CD8-positive, alpha-beta memory T cell (primary cell): ENCODE data around the gene ZNF286A. TPM values are rescaled to one million over a fixed set of nuclear protein-coding genes. Genes with fewer than 3 reads are reported as not detected.
A peak's percentile ranks its signal among the peaks of the same experiment; 100 is the strongest.

ENCODE experiments used
- CTCF ChIA-PET: fragments of 350-600 bp; sonication (Branson Sonifier 250); formaldehyde crosslinking; loops from one replicate; lab custom pipeline; 2021; ENCODE audit warnings: antibody characterized with exemption; lab: Charles Lee
- POLR2A ChIA-PET: fragments of 350-600 bp; sonication (Branson Sonifier 250); formaldehyde crosslinking; loops from one replicate; lab custom pipeline; 2021; ENCODE audit warnings: antibody characterized with exemption; lab: Charles Lee
- DNase-seq, 5 donors: peaks; one replicate each; pipeline versions ENCODE4 v3.0.0 to v3.0.0-alpha.2; 2020 to 2022; ENCODE audit warnings: mixed read lengths in 1 of 5
- H3K27ac ChIP-seq: one replicate; pipeline ENCODE4 v1.7.0; 2013; ENCODE audit warnings: low read depth, mild to moderate bottlenecking, low read length, moderate library complexity
- H3K27me3 ChIP-seq: 2 replicates; pipeline ENCODE4 v1.7.0; 2013; ENCODE audit warnings: low read length, mild to moderate bottlenecking; ENCODE audit not compliant: insufficient read depth, poor library complexity, severe bottlenecking
- H3K36me3 ChIP-seq: 2 replicates; pipeline ENCODE4 v1.7.0; 2013; ENCODE audit warnings: mild to moderate bottlenecking, low read length, moderate library complexity; ENCODE audit not compliant: insufficient read depth
- H3K4me1 ChIP-seq: 2 replicates; pipeline ENCODE4 v1.7.0; 2013; ENCODE audit warnings: mild to moderate bottlenecking, low read length, moderate library complexity; ENCODE audit not compliant: insufficient read depth
- H3K4me3 ChIP-seq: 2 replicates; pipeline ENCODE4 v1.7.0; 2013; ENCODE audit warnings: mild to moderate bottlenecking, low read length
- H3K9me3 ChIP-seq: 2 replicates; pipeline ENCODE4 v1.7.0; 2013; ENCODE audit warnings: mild to moderate bottlenecking, low read length
- H3K27ac Mint-ChIP-seq, 8 donors: one replicate each; pipeline ENCODE4 v1.8.0; 2020 to 2021; ENCODE audit warnings: mixed read lengths in 8 of 8, mild to moderate bottlenecking in 6 of 8, inconsistent platforms in 3 of 8, moderate library complexity in 3 of 8
- H3K27me3 Mint-ChIP-seq, 2 donors: one replicate each; pipeline ENCODE4 v1.8.0; 2020 to 2021; ENCODE audit warnings: mixed read lengths in 2 of 2, mild to moderate bottlenecking in 1 of 2, moderate library complexity in 1 of 2
- H3K36me3 Mint-ChIP-seq, 3 donors: one replicate each; pipeline ENCODE4 v1.8.0; 2020 to 2021; ENCODE audit warnings: mixed read lengths in 3 of 3, inconsistent platforms in 1 of 3, mild to moderate bottlenecking in 1 of 3
- H3K4me1 Mint-ChIP-seq, 3 donors: one replicate each; pipeline ENCODE4 v1.8.0; 2020 to 2021; ENCODE audit warnings: mixed read lengths in 3 of 3, inconsistent platforms in 1 of 3, mild to moderate bottlenecking in 1 of 3
- H3K4me3 Mint-ChIP-seq, 7 donors: one replicate each; pipeline ENCODE4 v1.8.0; 2020 to 2021; ENCODE audit warnings: mixed read lengths in 7 of 7, mild to moderate bottlenecking in 6 of 7, moderate library complexity in 4 of 7, inconsistent platforms in 2 of 7
- H3K9me3 Mint-ChIP-seq, 5 donors: one replicate each; pipeline ENCODE4 v1.8.0; 2020 to 2022; ENCODE audit warnings: mixed read lengths in 5 of 5, mild to moderate bottlenecking in 3 of 5, moderate library complexity in 2 of 5, inconsistent platforms in 1 of 5
- polyA plus RNA-seq: library from polyadenylated mRNA; unstranded; fragments of 300-500 nt; fragmentation: Illumina TruSeq; gene quantifications from one replicate; pipeline ENCODE4 v1.2.3, GENCODE V29; 2021
- total RNA-seq, 2 experiments: library from RNA; stranded (reverse); gene quantifications; one replicate each; pipeline ENCODE4 v1.2.3, GENCODE V29; 2021

ZNF286A gene
- total and polyA plus RNA-seq, 3 experiments from 2014 or later = 18.9 to 27.6 (median 26.4) TPM

DNA sequence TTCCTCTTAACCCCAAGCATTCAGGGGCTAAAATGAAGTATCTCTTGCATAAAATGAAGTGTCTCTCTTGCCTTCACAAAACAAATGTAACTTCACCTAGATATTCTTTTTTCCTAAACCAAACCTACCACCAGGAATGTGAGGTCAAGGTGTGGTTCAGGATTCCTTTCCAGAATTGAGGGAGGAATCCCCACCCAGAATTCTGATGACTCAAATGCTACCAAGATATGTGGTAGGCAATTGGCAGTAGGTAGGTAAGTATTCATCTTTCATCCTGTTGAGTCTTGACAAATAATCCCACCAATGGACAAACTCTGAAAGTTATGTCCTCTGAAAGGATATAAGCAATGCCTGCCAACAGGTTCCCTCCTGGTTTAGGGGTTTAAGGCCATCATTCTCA lies 41.7 kb upstream of the ZNF286A start:
- no peak overlapping the region for H3K27ac ChIP-seq
- peaks cover 5 to 9% (median 5%) of the 10 kb centered on the region in 3 donors for H3K4me1 Mint-ChIP-seq
- peaks cover 0 to 2% of the 10 kb centered on the region in 2 donors for H3K27me3 Mint-ChIP-seq

DNA sequence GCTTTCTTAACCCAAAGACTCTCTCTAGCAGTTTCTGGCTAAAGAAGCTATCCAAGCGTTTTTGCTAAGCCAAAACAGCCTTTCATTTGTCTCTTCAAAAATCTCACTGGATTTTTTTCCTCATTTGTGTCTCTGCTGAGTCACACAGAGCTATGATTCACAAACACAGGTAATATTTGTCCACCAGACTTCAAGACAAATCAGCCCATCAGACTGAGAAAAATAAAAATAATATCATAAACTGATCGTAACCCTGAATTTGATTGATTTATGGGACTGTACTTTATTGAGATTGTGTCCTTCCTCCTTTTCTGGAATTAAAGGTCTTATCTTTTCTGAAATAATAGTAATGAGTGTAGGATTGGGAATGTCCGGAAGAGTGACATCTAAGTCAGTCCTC lies 41.3 kb upstream of the ZNF286A start:
- H3K4me1 Mint-ChIP-seq = peaks cover 2 to 6% (median 5%) of the 10 kb centered on the region in 3 donors
- H3K4me3 Mint-ChIP-seq = no peak overlapping the region
- peaks cover 0 to 2% of the 10 kb centered on the region in 2 donors for H3K27me3 Mint-ChIP-seq
- DNase-seq = no peak
- peaks cover 2 to 10% (median 4%) of the 10 kb centered on the region in 3 donors for H3K36me3 Mint-ChIP-seq
- H3K27ac Mint-ChIP-seq = no peak overlapping the region
- CTCF ChIA-PET = interaction anchor here (1.6 kb wide), 1 partner anchor 164 kb away, joined by 3 read pairs; no protein-coding TSS in a partner anchor
- Histone ChIP-seq H3K36me3 (no peaks in the 10 kb centered on the region), H3K4me1 (no peaks in the 10 kb centered on the region), H3K9me3 (no peaks in the 10 kb centered on the region), H3K27ac (no peak overlapping the region), H3K4me3 (no peak overlapping the region), H3K27me3 (no peaks in the 10 kb centered on the region)
- H3K9me3 Mint-ChIP-seq = no peaks in the 10 kb centered on the region
- POLR2A ChIA-PET = no interaction called here

More for the DNA sequence above, 41.7 kb upstream of the ZNF286A start:
- Histone ChIP-seq H3K36me3 (no peaks in the 10 kb centered on the region), H3K27me3 (no peaks in the 10 kb centered on the region), H3K4me1 (no peaks in the 10 kb centered on the region), H3K9me3 (no peaks in the 10 kb centered on the region), H3K4me3 (no peak overlapping the region)
- H3K36me3 Mint-ChIP-seq = peaks cover 2 to 12% (median 4%) of the 10 kb centered on the region in 3 donors
- H3K27ac Mint-ChIP-seq = no peak overlapping the region
- CTCF ChIA-PET = interaction anchor here (1.6 kb wide), 1 partner anchor 163 kb away, joined by 3 read pairs; no protein-coding TSS in a partner anchor
- no peaks in the 10 kb centered on the region for H3K9me3 Mint-ChIP-seq
- POLR2A ChIA-PET = no interaction called here
- no peak overlapping the region for H3K4me3 Mint-ChIP-seq
- no peak for DNase-seq

DNA sequence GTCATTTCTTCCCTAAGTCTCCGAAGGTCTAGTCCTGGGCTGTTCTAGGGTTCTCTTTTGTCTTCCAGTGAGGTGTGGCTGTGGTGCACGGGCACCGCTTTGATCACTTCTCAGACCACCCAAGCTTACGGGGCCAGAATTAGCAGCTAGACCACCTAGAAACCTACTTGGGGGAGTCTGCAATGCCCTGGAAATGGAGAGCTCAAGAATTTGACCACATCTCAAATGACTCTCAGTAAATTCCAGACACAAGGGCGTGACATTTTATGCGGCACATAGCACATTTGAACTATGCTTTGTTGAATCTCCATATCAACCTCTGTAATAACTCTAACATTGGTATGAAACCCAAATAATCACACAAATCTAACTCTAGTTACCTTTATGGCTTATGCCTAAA lies 40.3 kb upstream of the ZNF286A start:
- no peaks in the 10 kb centered on the region for H3K36me3 ChIP-seq
- ChIA-PET POLR2A (no interaction called here), CTCF (no interaction called here)
- no peak overlapping the region for H3K27ac Mint-ChIP-seq
- peaks cover 0 to 2% of the 10 kb centered on the region in 2 donors for H3K27me3 Mint-ChIP-seq
- H3K4me3 Mint-ChIP-seq = no peak overlapping the region
- H3K4me3 ChIP-seq = no peak overlapping the region
- peaks cover 2 to 6% (median 5%) of the 10 kb centered on the region in 3 donors for H3K4me1 Mint-ChIP-seq
- DNase-seq = no peak
- H3K9me3 ChIP-seq = no peaks in the 10 kb centered on the region
- H3K27me3 ChIP-seq = no peaks in the 10 kb centered on the region
- H3K4me1 ChIP-seq = no peaks in the 10 kb centered on the region
- no peak overlapping the region for H3K27ac ChIP-seq
- H3K36me3 Mint-ChIP-seq = peaks cover 6 to 19% (median 10%) of the 10 kb centered on the region in 3 donors
- no peaks in the 10 kb centered on the region for H3K9me3 Mint-ChIP-seq

DNA sequence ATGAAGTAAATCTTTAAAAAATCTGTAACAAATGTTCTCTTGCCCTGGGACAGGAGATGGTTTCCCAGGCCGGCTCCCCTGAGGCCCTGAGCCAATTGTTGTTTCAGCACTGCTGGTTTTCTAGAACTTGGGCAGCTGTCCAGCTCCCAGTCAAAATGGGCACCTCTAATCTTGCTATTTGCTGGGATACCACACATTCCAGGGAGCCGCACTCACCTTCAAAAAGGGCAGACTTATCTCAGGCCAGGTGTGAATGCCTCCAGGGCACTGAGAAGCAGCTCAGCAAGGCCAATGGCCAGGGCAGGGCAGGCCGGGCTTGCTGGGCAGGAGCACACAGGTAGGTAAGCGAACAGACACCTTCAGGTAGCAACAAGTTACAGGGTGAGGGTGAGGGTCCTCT lies 39.9 kb upstream of the ZNF286A start:
- ChIA-PET POLR2A (no interaction called here), CTCF (no interaction called here)
- no peak overlapping the region for H3K4me3 ChIP-seq

DNA sequence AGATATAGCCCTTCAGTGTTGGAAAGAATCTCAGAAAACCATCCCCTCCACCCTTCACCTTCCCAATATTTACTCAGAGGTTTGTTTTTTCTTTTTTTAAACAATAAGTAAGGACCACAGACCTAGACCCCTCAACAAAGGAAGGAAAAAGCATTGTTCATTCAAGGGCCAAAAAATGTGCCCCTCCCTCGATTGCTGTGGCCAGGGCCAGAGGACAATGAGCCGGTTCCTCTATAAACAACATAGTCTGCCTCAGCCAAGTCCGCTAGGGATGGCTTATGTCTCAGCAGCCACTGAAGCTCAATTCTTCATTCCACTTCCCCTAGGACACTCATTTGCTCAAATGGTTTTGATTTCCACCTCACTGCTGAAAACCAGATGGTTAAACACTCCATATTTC lies 39.5 kb upstream of the ZNF286A start:
- Mint-ChIP-seq H3K27ac (no peak overlapping the region), H3K9me3 (no peaks in the 10 kb centered on the region), H3K4me3 (no peak overlapping the region), H3K36me3 (peaks cover 10 to 20% (median 11%) of the 10 kb centered on the region in 3 donors), H3K27me3 (peaks cover 0 to 2% of the 10 kb centered on the region in 2 donors), H3K4me1 (peaks cover 2 to 6% (median 5%) of the 10 kb centered on the region in 3 donors)
- Histone ChIP-seq H3K4me3 (no peak overlapping the region), H3K27ac (no peak overlapping the region), H3K4me1 (no peaks in the 10 kb centered on the region), H3K27me3 (no peaks in the 10 kb centered on the region), H3K9me3 (no peaks in the 10 kb centered on the region), H3K36me3 (no peaks in the 10 kb centered on the region)
- ChIA-PET CTCF (no interaction called here), POLR2A (no interaction called here)
- DNase-seq = no peak

More for the DNA sequence above, 39.9 kb upstream of the ZNF286A start:
- no peak for DNase-seq
- H3K4me3 Mint-ChIP-seq = no peak overlapping the region
- peaks cover 0 to 2% of the 10 kb centered on the region in 2 donors for H3K27me3 Mint-ChIP-seq
- no peaks in the 10 kb centered on the region for H3K4me1 ChIP-seq
- H3K9me3 Mint-ChIP-seq = no peaks in the 10 kb centered on the region
- H3K9me3 ChIP-seq = no peaks in the 10 kb centered on the region
- H3K4me1 Mint-ChIP-seq = peaks cover 2 to 6% (median 5%) of the 10 kb centered on the region in 3 donors
- no peaks in the 10 kb centered on the region for H3K27me3 ChIP-seq
- H3K36me3 Mint-ChIP-seq = peaks cover 8 to 20% (median 11%) of the 10 kb centered on the region in 3 donors
- no peaks in the 10 kb centered on the region for H3K36me3 ChIP-seq
- no peak overlapping the region for H3K27ac Mint-ChIP-seq
- no peak overlapping the region for H3K27ac ChIP-seq

DNA sequence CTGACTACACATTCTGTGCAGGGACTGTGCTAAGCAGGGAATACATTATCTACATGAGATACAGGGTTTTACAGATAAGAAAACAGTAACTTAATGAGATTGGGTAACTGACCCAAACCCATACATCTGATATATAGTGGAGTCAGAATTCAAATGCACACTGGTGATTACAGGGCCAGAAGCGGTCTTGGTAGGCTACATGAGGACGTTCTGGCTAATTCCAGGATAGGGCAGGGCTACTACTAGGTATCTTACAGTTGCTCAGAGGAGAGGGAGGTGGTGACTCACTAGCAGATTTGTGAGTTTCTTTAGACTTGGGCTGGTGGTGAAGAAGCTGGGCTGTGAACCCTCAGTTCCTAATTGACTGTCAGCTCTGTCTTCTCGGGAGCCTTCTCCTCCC lies 36.9 kb upstream of the ZNF286A start:
- no peaks in the 10 kb centered on the region for H3K9me3 Mint-ChIP-seq
- ChIA-PET CTCF (no interaction called here), POLR2A (no interaction called here)
- no peak overlapping the region for H3K4me3 ChIP-seq
- no peak overlapping the region for H3K27ac ChIP-seq
- H3K4me1 Mint-ChIP-seq = peaks cover 2 to 6% (median 5%) of the 10 kb centered on the region in 3 donors
- H3K9me3 ChIP-seq = no peaks in the 10 kb centered on the region
- peaks cover 7 to 23% (median 10%) of the 10 kb centered on the region in 3 donors for H3K36me3 Mint-ChIP-seq
- H3K36me3 ChIP-seq = no peaks in the 10 kb centered on the region
- no peaks in the 10 kb centered on the region for H3K4me1 ChIP-seq
- no peak for DNase-seq
- peaks cover 0 to 2% of the 10 kb centered on the region in 2 donors for H3K27me3 Mint-ChIP-seq
- H3K27ac Mint-ChIP-seq = no peak overlapping the region
- no peak overlapping the region for H3K4me3 Mint-ChIP-seq
- no peaks in the 10 kb centered on the region for H3K27me3 ChIP-seq

DNA sequence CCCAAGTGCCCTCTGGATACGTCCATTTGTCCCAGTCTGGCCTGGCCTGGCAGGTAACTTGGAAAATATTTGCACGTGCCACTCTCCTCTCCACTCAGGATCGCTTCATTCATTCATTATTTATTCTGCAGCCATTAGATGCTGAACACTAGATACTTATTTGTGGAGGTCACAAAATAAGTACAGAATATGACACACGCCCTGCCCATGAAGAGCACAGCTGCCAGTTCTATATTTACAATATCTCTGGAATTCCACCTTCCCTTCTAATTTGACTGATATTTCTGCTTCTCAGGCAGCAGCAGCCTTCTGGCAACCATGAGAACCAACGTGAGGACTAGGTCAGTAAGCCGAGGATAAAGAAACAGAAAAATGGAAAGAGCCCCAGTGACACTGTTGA lies 36.4 kb upstream of the ZNF286A start:
- POLR2A ChIA-PET = no interaction called here
- no peaks in the 10 kb centered on the region for H3K27me3 ChIP-seq
- peak overlapping the region in 1 of 8 donors; percentile 29 for H3K27ac Mint-ChIP-seq

DNA sequence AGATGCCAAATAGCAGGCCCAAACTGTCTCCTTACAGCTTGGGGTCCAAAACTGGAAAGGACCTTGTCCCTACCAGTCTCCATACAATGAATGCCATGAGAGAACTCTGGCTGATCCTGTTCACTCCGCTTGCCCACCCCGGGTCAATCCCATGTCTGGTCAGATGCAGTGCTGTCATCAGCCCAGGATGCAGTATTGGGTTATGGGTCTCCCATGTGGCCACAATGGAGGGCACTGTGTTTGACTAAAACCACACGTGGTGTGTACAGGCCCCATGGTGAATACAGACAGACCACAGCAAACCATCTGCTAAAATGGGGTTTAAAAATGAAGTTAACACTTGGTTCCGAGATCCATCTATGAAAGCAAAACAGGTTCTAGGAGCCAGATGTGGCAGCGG lies 35.9 kb upstream of the ZNF286A start:
- H3K27me3 Mint-ChIP-seq = peaks cover 0 to 2% of the 10 kb centered on the region in 2 donors
- H3K36me3 Mint-ChIP-seq = peaks cover 7 to 29% (median 11%) of the 10 kb centered on the region in 3 donors
- H3K27ac Mint-ChIP-seq = no peak overlapping the region
- H3K9me3 ChIP-seq = no peaks in the 10 kb centered on the region
- H3K4me1 Mint-ChIP-seq = peaks cover 2 to 6% (median 5%) of the 10 kb centered on the region in 3 donors
- H3K4me3 ChIP-seq = no peak overlapping the region
- no peaks in the 10 kb centered on the region for H3K36me3 ChIP-seq
- no peaks in the 10 kb centered on the region for H3K27me3 ChIP-seq
- no peak for DNase-seq
- no peaks in the 10 kb centered on the region for H3K9me3 Mint-ChIP-seq
- no peaks in the 10 kb centered on the region for H3K4me1 ChIP-seq
- H3K4me3 Mint-ChIP-seq = no peak overlapping the region
- CTCF ChIA-PET = no interaction called here
- POLR2A ChIA-PET = no interaction called here
- no peak overlapping the region for H3K27ac ChIP-seq

More for the DNA sequence above, 36.4 kb upstream of the ZNF286A start:
- no peaks in the 10 kb centered on the region for H3K9me3 ChIP-seq
- Mint-ChIP-seq H3K4me1 (peaks cover 2 to 6% (median 5%) of the 10 kb centered on the region in 3 donors), H3K36me3 (peaks cover 7 to 26% (median 10%) of the 10 kb centered on the region in 3 donors), H3K9me3 (no peaks in the 10 kb centered on the region), H3K27me3 (peaks cover 0 to 2% of the 10 kb centered on the region in 2 donors), H3K4me3 (no peak overlapping the region)
- no peaks in the 10 kb centered on the region for H3K4me1 ChIP-seq
- no peak for DNase-seq
- H3K4me3 ChIP-seq = no peak overlapping the region
- CTCF ChIA-PET = no interaction called here
- H3K36me3 ChIP-seq = no peaks in the 10 kb centered on the region
- H3K27ac ChIP-seq = no peak overlapping the region
